ENCODE measurements around the gene MMP12.

Gene MMP12

DNA sequence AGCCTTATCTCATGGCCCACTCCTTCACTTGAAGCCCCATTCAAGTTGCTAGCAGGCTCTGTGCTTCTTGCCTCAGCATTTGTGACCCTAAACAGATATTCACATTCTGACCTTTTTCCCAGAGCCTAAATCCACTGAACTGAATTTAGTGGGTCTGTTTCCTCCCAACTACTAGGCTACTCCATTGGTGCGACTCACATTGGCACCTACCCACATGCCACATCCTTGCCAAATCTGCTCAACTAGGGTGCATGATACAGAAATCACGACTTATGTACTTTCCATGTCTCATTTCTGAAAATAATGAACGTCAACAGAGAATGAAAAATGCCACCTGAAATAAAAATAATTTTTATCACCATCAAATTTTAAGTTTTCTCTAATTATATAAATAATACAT is 8.4 kb upstream of the MMP12 start:
- H3K27me3 ChIP-seq (replicated peaks; ENCODE audit: insufficient read depth, low read length) = no peaks in the 10 kb centered on the region
- H3K9me2 ChIP-seq (replicated peaks; ENCODE audit: insufficient read depth, low read length) = no peaks in the 10 kb centered on the region
- no peaks in the 10 kb centered on the region for H3K4me1 ChIP-seq (ENCODE audit: low read length)
- H3F3A ChIP-seq (ENCODE audit: insufficient read depth, low read length) = no peaks in the 10 kb centered on the region
- H3K79me2 ChIP-seq (ENCODE audit: low read length) = no peaks in the 10 kb centered on the region
- H3K9ac ChIP-seq (ENCODE audit: low read length) = no peak overlapping the region
- no peak for TF ChIP-seq EZH2phosphoT487 (IDR thresholded peaks at IDR 0.05; ENCODE audit: low read length)
- TF ChIP-seq, protein P1, sequence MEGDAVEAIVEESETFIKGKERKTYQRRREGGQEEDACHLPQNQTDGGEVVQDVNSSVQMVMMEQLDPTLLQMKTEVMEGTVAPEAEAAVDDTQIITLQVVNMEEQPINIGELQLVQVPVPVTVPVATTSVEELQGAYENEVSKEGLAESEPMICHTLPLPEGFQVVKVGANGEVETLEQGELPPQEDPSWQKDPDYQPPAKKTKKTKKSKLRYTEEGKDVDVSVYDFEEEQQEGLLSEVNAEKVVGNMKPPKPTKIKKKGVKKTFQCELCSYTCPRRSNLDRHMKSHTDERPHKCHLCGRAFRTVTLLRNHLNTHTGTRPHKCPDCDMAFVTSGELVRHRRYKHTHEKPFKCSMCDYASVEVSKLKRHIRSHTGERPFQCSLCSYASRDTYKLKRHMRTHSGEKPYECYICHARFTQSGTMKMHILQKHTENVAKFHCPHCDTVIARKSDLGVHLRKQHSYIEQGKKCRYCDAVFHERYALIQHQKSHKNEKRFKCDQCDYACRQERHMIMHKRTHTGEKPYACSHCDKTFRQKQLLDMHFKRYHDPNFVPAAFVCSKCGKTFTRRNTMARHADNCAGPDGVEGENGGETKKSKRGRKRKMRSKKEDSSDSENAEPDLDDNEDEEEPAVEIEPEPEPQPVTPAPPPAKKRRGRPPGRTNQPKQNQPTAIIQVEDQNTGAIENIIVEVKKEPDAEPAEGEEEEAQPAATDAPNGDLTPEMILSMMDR (IDR thresholded peaks at IDR 0.05; ENCODE audit: low read length) = no peak
- no peak for TF ChIP-seq EZH2 (optimal IDR thresholded peaks at IDR 0.05; ENCODE audit: low read depth, low read length)
- DNase-seq = no peak
- H3K4me3 ChIP-seq (ENCODE audit: low read length) = no peak overlapping the region
- no peak overlapping the region for H3K27ac ChIP-seq (ENCODE audit: low read length)
- no peak overlapping the region for H2AFZ ChIP-seq (ENCODE audit: low read length)
- no peak overlapping the region for H3K4me2 ChIP-seq (ENCODE audit: low read depth, low read length)
- no peaks in the 10 kb centered on the region for H4K20me1 ChIP-seq (ENCODE audit: insufficient read depth, low read length)
- H3K9me3 ChIP-seq (replicated peaks; ENCODE audit: insufficient read depth, low read length) = no peaks in the 10 kb centered on the region
- H3K36me3 ChIP-seq (replicated peaks; ENCODE audit: insufficient read depth, low read length) = no peaks in the 10 kb centered on the region

DNA sequence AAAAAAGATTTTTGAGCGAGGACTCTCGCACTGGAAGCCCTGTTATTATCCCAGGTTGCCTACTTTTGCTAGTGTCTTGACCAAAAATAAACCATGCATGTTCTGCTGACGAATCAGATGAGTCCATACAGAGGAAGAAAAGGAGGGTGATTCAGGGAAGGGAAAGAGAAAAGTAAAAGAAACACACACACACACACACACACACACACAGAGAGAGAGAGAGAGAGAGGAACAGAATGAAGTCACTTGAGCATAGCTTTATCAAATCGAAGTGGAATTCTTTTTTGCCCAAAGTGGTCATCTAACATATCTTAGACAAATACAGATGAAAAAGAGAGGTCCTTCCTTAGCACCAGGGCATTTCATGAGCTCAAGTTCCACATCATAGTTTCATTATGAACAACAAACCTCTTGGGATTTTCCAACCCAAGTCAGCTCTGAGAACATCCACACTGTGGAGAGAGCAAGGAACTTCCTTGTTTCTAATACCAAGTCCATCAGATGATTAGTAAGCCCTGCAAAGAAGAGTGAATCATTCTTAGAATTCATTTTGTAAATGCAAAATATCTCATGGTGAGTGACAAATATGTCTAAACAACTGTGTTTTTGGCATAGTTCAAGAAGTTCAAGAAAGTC is 7.7 kb upstream of the MMP12 start:
- no peak overlapping the region for H2AFZ ChIP-seq (ENCODE audit: low read length)
- no peaks in the 10 kb centered on the region for H3K4me1 ChIP-seq (ENCODE audit: low read length)
- no peaks in the 10 kb centered on the region for H3F3A ChIP-seq (ENCODE audit: insufficient read depth, low read length)
- no peaks in the 10 kb centered on the region for H3K79me2 ChIP-seq (ENCODE audit: low read length)
- H3K4me2 ChIP-seq (ENCODE audit: low read depth, low read length) = no peak overlapping the region
- H3K27ac ChIP-seq (ENCODE audit: low read length) = no peak overlapping the region
- no peaks in the 10 kb centered on the region for H3K27me3 ChIP-seq (replicated peaks; ENCODE audit: insufficient read depth, low read length)
- no peak overlapping the region for H3K4me3 ChIP-seq (ENCODE audit: low read length)
- no peak for DNase-seq
- no peak overlapping the region for H3K9ac ChIP-seq (ENCODE audit: low read length)
- H3K36me3 ChIP-seq (replicated peaks; ENCODE audit: insufficient read depth, low read length) = no peaks in the 10 kb centered on the region
- no peaks in the 10 kb centered on the region for H4K20me1 ChIP-seq (ENCODE audit: insufficient read depth, low read length)
- H3K9me3 ChIP-seq (replicated peaks; ENCODE audit: insufficient read depth, low read length) = no peaks in the 10 kb centered on the region
- H3K9me2 ChIP-seq (replicated peaks; ENCODE audit: insufficient read depth, low read length) = no peaks in the 10 kb centered on the region
- TF ChIP-seq, protein P1 (IDR thresholded peaks at IDR 0.05; ENCODE audit: low read length) = no peak
- no peak for TF ChIP-seq EZH2 (optimal IDR thresholded peaks at IDR 0.05; ENCODE audit: low read depth, low read length)
- TF ChIP-seq EZH2phosphoT487 (IDR thresholded peaks at IDR 0.05; ENCODE audit: low read length) = no peak

DNA sequence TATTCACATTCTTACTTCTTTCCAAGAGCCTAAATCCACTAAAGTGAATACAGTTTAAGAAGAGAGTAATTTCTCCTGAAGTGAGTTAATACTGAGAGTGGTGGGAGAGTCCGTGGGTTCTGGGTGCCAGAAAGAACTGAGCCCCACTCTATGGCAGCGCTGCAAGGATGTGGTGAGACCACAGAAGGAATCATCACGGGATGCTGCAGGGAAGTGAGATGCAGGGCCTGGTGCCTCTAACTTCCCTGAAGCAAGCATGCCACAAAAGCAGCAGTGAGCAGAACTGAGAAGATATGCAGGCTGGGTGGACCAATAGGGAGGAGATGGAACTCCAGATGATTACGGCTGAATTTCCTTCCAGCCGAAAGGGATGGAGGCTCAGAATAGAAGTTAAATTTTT is 5.0 kb upstream of the MMP12 start:
- Histone ChIP-seq H3K4me3 (ENCODE audit: low read length) (no peak overlapping the region), H3K9ac (ENCODE audit: low read length) (no peak overlapping the region), H4K20me1 (ENCODE audit: insufficient read depth, low read length) (no peaks in the 10 kb centered on the region), H3K27ac (ENCODE audit: low read length) (no peak overlapping the region), H3K4me1 (ENCODE audit: low read length) (no peaks in the 10 kb centered on the region), H3K9me3 (replicated peaks; ENCODE audit: insufficient read depth, low read length) (no peaks in the 10 kb centered on the region), H3K36me3 (replicated peaks; ENCODE audit: insufficient read depth, low read length) (no peaks in the 10 kb centered on the region), H3K27me3 (replicated peaks; ENCODE audit: insufficient read depth, low read length) (no peaks in the 10 kb centered on the region), H3K79me2 (ENCODE audit: low read length) (no peaks in the 10 kb centered on the region), H3F3A (ENCODE audit: insufficient read depth, low read length) (no peaks in the 10 kb centered on the region), H3K9me2 (replicated peaks; ENCODE audit: insufficient read depth, low read length) (no peaks in the 10 kb centered on the region), H3K4me2 (ENCODE audit: low read depth, low read length) (no peak overlapping the region), H2AFZ (ENCODE audit: low read length) (no peak overlapping the region)
- no peak for DNase-seq
- TF ChIP-seq, protein P1 (IDR thresholded peaks at IDR 0.05; ENCODE audit: low read length) = no peak
- TF ChIP-seq EZH2phosphoT487 (IDR thresholded peaks at IDR 0.05; ENCODE audit: low read length) (no peak), EZH2 (optimal IDR thresholded peaks at IDR 0.05; ENCODE audit: low read depth, low read length) (no peak)

All from MM.1S (cell line).